HG02970 (cell line): ENCODE measurements around the gene SYNM.

Source experiments
- ATAC-seq: cut with Tn5 transposase; IDR thresholded peaks from one replicate; pipeline ENCODE4 v1.9.1; 2021; ENCODE audit warnings: mild to moderate bottlenecking, moderate library complexity, moderate number of reproducible peaks; ENCODE audit not compliant: unreplicated experiment, low FRiP score

Gene SYNM

GRCh38 chr15:99165020-99165790 is 60.3 kb downstream of the SYNM start:
- ATAC-seq = no peak

GRCh38 chr15:99165956-99166689 is 61.2 kb downstream of the SYNM start:
- ATAC-seq = no peak

GRCh38 chr15:99167201-99167600 is 62.3 kb downstream of the SYNM start:
- ATAC-seq = no peak

GRCh38 chr15:99167640-99168039 is 62.8 kb downstream of the SYNM start:
- no peak for ATAC-seq

- ATAC-seq = no peak
Measured at GRCh38 chr15:99168601-99169580, 64.0 kb downstream of the SYNM start.

GRCh38 chr15:99169769-99170311 is 65.0 kb downstream of the SYNM start:
- ATAC-seq = no peak

- ATAC-seq = no peak
Measured at GRCh38 chr15:99170476-99171065, 65.7 kb downstream of the SYNM start.

- no peak for ATAC-seq
Measured at GRCh38 chr15:99172171-99172570, 67.3 kb downstream of the SYNM start.

GRCh38 chr15:99172989-99173388 is 68.1 kb downstream of the SYNM start:
- ATAC-seq = no peak

- ATAC-seq = no peak
Measured at GRCh38 chr15:99174567-99175395, 69.9 kb downstream of the SYNM start.

GRCh38 chr15:99176757-99177156 is 71.9 kb downstream of the SYNM start:
- ATAC-seq = no peak

GRCh38 chr15:99177679-99178078 is 72.8 kb downstream of the SYNM start:
- ATAC-seq = no peak

GRCh38 chr15:99180086-99180963 is 75.4 kb downstream of the SYNM start:
- ATAC-seq = no peak

GRCh38 chr15:99180964-99181306 is 76.1 kb downstream of the SYNM start:
- ATAC-seq = no peak

- no peak for ATAC-seq
Measured at GRCh38 chr15:99181545-99181971, 76.7 kb downstream of the SYNM start.

GRCh38 chr15:99182791-99183190 is 77.9 kb downstream of the SYNM start:
- no peak for ATAC-seq
